MG63 (cell line): ENCODE data around the gene RNASET2. TPM values are rescaled to one million over a fixed set of nuclear protein-coding genes. Genes with fewer than 3 reads are reported as not detected.
"Not testable (repeated sequence)": the region's sequence is repeated elsewhere in the genome, so short reads cannot be mapped to it uniquely, and the experiment has no call there.

Source experiments
- DNase-seq: peaks from one replicate; pipeline ENCODE4 v3.0.0-alpha.2; 2020
- H3K27me3 ChIP-seq: fragments of 250-450 bp; sonication (Bioruptor Pico); 2 replicates; pipeline ENCODE4 v1.5.1; 2020; ENCODE audit warnings: mild to moderate bottlenecking, moderate library complexity
- H3K36me3 ChIP-seq: fragments of 250-450 bp; sonication (Bioruptor Pico); 2 replicates; pipeline ENCODE4 v1.5.1; 2020; ENCODE audit warnings: mild to moderate bottlenecking, moderate library complexity
- H3K4me3 ChIP-seq: fragments of 250-450 bp; sonication (Bioruptor Pico); 2 replicates; pipeline ENCODE4 v1.5.1; 2020; ENCODE audit warnings: mild to moderate bottlenecking, moderate library complexity
- H3K9me3 ChIP-seq: fragments of 250-450 bp; sonication (Bioruptor Pico); 2 replicates; pipeline ENCODE4 v1.5.1; 2020; ENCODE audit warnings: mild to moderate bottlenecking, moderate library complexity
- total RNA-seq: library from RNA; depleted of rRNA; stranded (reverse); fragments of >200 nt; shearing (Covaris generic); gene quantifications from 2 replicates; pipeline ENCODE4 v1.2.3, GENCODE V29; 2014; ENCODE audit warnings: low replicate concordance; rRNA removed

RNASET2 gene
- total RNA-seq, 1 experiment from 2014 or later = 32.1 TPM

DNA sequence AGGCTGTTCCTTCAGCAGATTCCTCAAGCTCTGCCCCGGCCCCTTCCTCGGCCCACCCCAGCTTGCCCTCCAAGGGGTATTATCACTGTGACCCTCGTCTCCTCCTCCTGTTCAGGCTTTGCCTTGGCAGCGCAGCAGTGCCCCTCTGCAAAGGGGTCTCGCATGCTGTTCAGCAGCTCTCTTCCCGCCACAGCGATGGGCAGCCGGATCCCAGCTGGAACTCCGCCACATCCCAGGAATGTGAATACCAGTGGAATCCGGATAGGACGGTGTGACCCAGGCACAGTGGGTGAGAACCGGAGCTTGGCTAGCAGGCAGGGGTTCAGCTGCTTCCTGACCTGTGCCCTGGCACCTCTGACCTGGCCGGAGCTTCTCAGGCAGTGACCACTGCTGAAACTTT is 52.9 kb downstream of the RNASET2 start:
- Histone ChIP-seq H3K36me3 (no peaks in the 10 kb centered on the region), H3K27me3 (no peaks in the 10 kb centered on the region), H3K4me3 (no peak overlapping the region), H3K9me3 (no peaks in the 10 kb centered on the region)
- DNase-seq = no peak

- no peaks in the 10 kb centered on the region for H3K9me3 ChIP-seq
- H3K36me3 ChIP-seq = no peaks in the 10 kb centered on the region
- H3K4me3 ChIP-seq = no peak overlapping the region
- H3K27me3 ChIP-seq = no peaks in the 10 kb centered on the region
- no peak for DNase-seq
These were observed 53.3 kb downstream of the RNASET2 start for GRCh38 chr6:166903027-166903426.

DNA sequence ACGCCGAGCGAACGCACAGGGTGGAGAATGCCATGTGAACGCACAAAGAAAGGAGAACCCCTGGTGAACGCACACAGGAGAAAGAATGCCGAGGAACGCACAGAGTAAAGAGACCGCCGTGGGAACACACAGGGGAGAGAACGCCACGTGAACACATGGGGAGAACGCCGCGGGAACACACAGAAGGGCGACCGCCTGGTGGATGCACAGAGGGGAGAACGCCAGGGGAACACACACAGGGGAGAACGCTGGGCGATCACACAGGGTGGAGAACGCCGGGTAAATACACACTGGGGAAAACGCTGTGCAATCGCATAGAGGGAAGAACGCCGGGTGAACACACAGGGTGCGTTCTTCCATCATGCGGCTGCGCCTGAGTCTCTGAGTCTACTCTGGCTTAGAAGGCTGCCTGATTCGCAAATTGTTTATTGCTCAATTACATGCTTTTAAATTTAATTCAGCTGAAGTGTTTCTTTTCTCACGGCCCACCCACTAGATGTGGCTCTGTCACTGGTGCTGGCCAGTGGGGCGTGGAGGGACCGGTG is 54.1 kb downstream of the RNASET2 start:
- no peak for DNase-seq

GRCh38 chr6:166901626-166902025 is 54.7 kb downstream of the RNASET2 start:
- no peak for DNase-seq
- H3K9me3 ChIP-seq = no peaks in the 10 kb centered on the region
- H3K27me3 ChIP-seq = no peaks in the 10 kb centered on the region
- no peaks in the 10 kb centered on the region for H3K36me3 ChIP-seq
- no peak overlapping the region for H3K4me3 ChIP-seq

More for the DNA sequence above, 54.1 kb downstream of the RNASET2 start:
- Histone ChIP-seq H3K9me3 (no peaks in the 10 kb centered on the region), H3K27me3 (no peaks in the 10 kb centered on the region), H3K36me3 (no peaks in the 10 kb centered on the region), H3K4me3 (no peak overlapping the region)

GRCh38 chr6:166900956-166901607 is 55.3 kb downstream of the RNASET2 start:
- no peak for DNase-seq
- Histone ChIP-seq H3K9me3 (no peaks in the 10 kb centered on the region), H3K27me3 (no peaks in the 10 kb centered on the region), H3K4me3 (no peak overlapping the region), H3K36me3 (no peaks in the 10 kb centered on the region)

GRCh38 chr6:166900130-166900708 is 56.1 kb downstream of the RNASET2 start:
- no peak overlapping the region for H3K4me3 ChIP-seq
- DNase-seq = no peak
- no peaks in the 10 kb centered on the region for H3K9me3 ChIP-seq
- H3K36me3 ChIP-seq = no peaks in the 10 kb centered on the region
- H3K27me3 ChIP-seq = no peaks in the 10 kb centered on the region

GRCh38 chr6:166898910-166899309 is 57.4 kb downstream of the RNASET2 start:
- H3K9me3 ChIP-seq = no peaks in the 10 kb centered on the region
- no peak for DNase-seq
- no peak overlapping the region for H3K4me3 ChIP-seq
- H3K27me3 ChIP-seq = no peaks in the 10 kb centered on the region
- H3K36me3 ChIP-seq = no peaks in the 10 kb centered on the region

GRCh38 chr6:166894614-166895013 is 61.7 kb downstream of the RNASET2 start:
- not testable (repeated sequence) for H3K9me3 ChIP-seq, H3K4me3 ChIP-seq, H3K36me3 ChIP-seq, H3K27me3 ChIP-seq, DNase-seq

DNA sequence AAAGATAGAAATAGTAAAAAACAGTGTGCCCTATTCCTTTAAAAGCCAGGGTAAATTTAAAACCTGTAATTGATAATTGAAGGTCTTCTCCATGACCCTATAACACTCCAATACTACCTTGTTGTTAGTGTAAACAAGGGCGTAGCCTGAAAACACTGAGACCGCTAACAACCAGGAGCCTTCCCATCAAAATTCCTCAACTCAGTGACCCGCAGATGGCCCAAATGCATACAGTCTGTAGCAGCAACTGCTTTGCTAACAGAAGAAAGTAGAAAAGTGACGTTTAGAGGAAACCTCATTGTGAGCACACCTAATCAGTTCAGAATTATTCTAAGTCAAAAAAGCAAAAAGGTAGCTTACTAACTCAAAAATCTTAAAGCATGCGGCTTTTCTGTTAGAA is 63.9 kb downstream of the RNASET2 start:
- H3K27me3 ChIP-seq, H3K4me3 ChIP-seq, DNase-seq, H3K9me3 ChIP-seq, H3K36me3 ChIP-seq: not testable (repeated sequence)

GRCh38 chr6:166886773-166887172 is 69.6 kb downstream of the RNASET2 start:
- H3K36me3 ChIP-seq, H3K4me3 ChIP-seq, H3K9me3 ChIP-seq, H3K27me3 ChIP-seq, DNase-seq: not testable (repeated sequence)

GRCh38 chr6:166884958-166885357 is 71.4 kb downstream of the RNASET2 start:
- not testable (repeated sequence) for H3K9me3 ChIP-seq, DNase-seq, H3K4me3 ChIP-seq, H3K36me3 ChIP-seq, H3K27me3 ChIP-seq

- DNase-seq = no peak
- peaks cover 10% of the 10 kb centered on the region; the same call in 1 of the 2 replicates for H3K27me3 ChIP-seq
- no peaks in the 10 kb centered on the region for H3K9me3 ChIP-seq
- no peak overlapping the region for H3K4me3 ChIP-seq
- no peaks in the 10 kb centered on the region for H3K36me3 ChIP-seq
These were observed 76.8 kb downstream of the RNASET2 start for GRCh38 chr6:166879594-166879993.

Other genes starting within 250 kb of the RNASET2 start
- gene CEP43, start 42.8 kb upstream of the RNASET2 start, total RNA-seq = 18.3 and 33.0 TPM in 2 replicates
- gene CCR6, start 166.5 kb upstream of the RNASET2 start, total RNA-seq = not detected in 2 replicates
- gene GPR31, start 201.4 kb upstream of the RNASET2 start, total RNA-seq = not detected in 2 replicates